HEK293T (cell line): ENCODE results near the gene SRP68.

Experiments used
- CTCF ChIA-PET: fragments of 350-600 bp; formaldehyde crosslinking; extraction: SDS; loops from one replicate; lab custom pipeline; 2021; ENCODE audit warnings: antibody characterized with exemption, inconsistent platforms; lab: Yijun Ruan, JAX
- POLR2A ChIA-PET: fragments of 350-600 bp; formaldehyde crosslinking; extraction: SDS; loops from one replicate; lab custom pipeline; 2020; ENCODE audit warnings: antibody characterized with exemption, inconsistent platforms; lab: Yijun Ruan, JAX
- DNase-seq: peaks from one replicate; pipeline ENCODE4 v3.0.0; 2012; ENCODE audit warnings: mixed read lengths; ENCODE audit errors: extremely low spot score
- ARNT ChIP-seq: fragments of 450-650 bp; IDR thresholded peaks from 2 replicates; pipeline ENCODE4 v1.6.1; 2017; ENCODE audit warnings: mild to moderate bottlenecking
- BHLHE40 ChIP-seq: fragments of 450-650 bp; IDR thresholded peaks from 2 replicates; pipeline ENCODE4 v1.6.1; 2016; ENCODE audit warnings: mild to moderate bottlenecking, moderate library complexity, borderline replicate concordance
- CTBP1 ChIP-seq: fragments of 450-650 bp; IDR thresholded peaks from 2 replicates; pipeline ENCODE4 v1.6.1; 2016; ENCODE audit warnings: borderline replicate concordance
- ELF4 ChIP-seq: fragments of 450-650 bp; IDR thresholded peaks from 2 replicates; pipeline ENCODE4 v1.6.1; 2017; ENCODE audit warnings: antibody characterized with exemption
- FOXA1 ChIP-seq: fragments of 450-650 bp; IDR thresholded peaks from 2 replicates; pipeline ENCODE4 v1.6.1; 2016; ENCODE audit warnings: mild to moderate bottlenecking
- FOXK2 ChIP-seq: fragments of 450-650 bp; IDR thresholded peaks from 2 replicates; pipeline ENCODE4 v1.6.1; 2016; ENCODE audit warnings: mild to moderate bottlenecking
- FOXM1 ChIP-seq: fragments of 450-650 bp; IDR thresholded peaks from 2 replicates; pipeline ENCODE4 v1.6.1; 2017; ENCODE audit warnings: mild to moderate bottlenecking, borderline replicate concordance
- HDGF ChIP-seq: fragments of 450-650 bp; IDR thresholded peaks from 2 replicates; pipeline ENCODE4 v1.6.1; 2017; ENCODE audit warnings: antibody characterized with exemption, borderline replicate concordance
- L3MBTL2 ChIP-seq: fragments of 450-650 bp; conservative IDR thresholded peaks from 2 replicates; pipeline ENCODE4 v1.6.1; 2016; ENCODE audit warnings: mild to moderate bottlenecking
- LEF1 ChIP-seq: fragments of 450-650 bp; IDR thresholded peaks from 2 replicates; pipeline ENCODE4 v1.6.1; 2017; ENCODE audit warnings: mild to moderate bottlenecking, borderline replicate concordance
- NFRKB ChIP-seq: fragments of 450-650 bp; IDR thresholded peaks from 2 replicates; pipeline ENCODE4 v1.6.1; 2016; ENCODE audit warnings: mild to moderate bottlenecking, moderate library complexity
- PKNOX1 ChIP-seq: fragments of 450-650 bp; IDR thresholded peaks from 2 replicates; pipeline ENCODE4 v1.6.1; 2016
- SP1 ChIP-seq: fragments of 450-650 bp; IDR thresholded peaks from 2 replicates; pipeline ENCODE4 v1.6.1; 2017
- SUZ12 ChIP-seq: fragments of 450-650 bp; IDR thresholded peaks from 2 replicates; pipeline ENCODE4 v1.6.1; 2016; ENCODE audit warnings: mild to moderate bottlenecking
- TARDBP ChIP-seq: fragments of 450-650 bp; IDR thresholded peaks from 2 replicates; pipeline ENCODE4 v1.6.1; 2016
- ZNF384 ChIP-seq: fragments of 450-650 bp; IDR thresholded peaks from 2 replicates; pipeline ENCODE4 v1.6.1; 2016

The SRP68 gene

GRCh38 chr17:76092526-76093413 lies 20.5 kb upstream of the SRP68 start:
- ChIA-PET POLR2A (interaction anchor here (1.2 to 2.1 kb wide), 2 partner anchors 11 to 21 kb away, joined by 3 to 13 read pairs; partner anchors contain the start of genes EXOC7 and SRP68), CTCF (interaction anchor here (0.9 kb wide), 1 partner anchor 10 kb away, joined by 3 read pairs; no protein-coding TSS in a partner anchor)
- TF ChIP-seq CTBP1, result no peak
- no peak for TF ChIP-seq NFRKB
- no peak for TF ChIP-seq FOXA1
- no peak for TF ChIP-seq BHLHE40
- TF ChIP-seq TARDBP, result no peak
- no peak for TF ChIP-seq ZNF384
- TF ChIP-seq ARNT, result no peak
- no peak for TF ChIP-seq L3MBTL2
- TF ChIP-seq ELF4, result no peak
- no peak for DNase-seq

GRCh38 chr17:76091526-76092286 lies 19.4 kb upstream of the SRP68 start:
- ChIA-PET POLR2A (interaction anchor here (1.3 kb wide), 1 partner anchor 11 kb away, joined by 4 read pairs; the partner anchor contains the start of gene EXOC7), CTCF (interaction anchor here (0.9 kb wide), 1 partner anchor 11 kb away, joined by 3 read pairs; no protein-coding TSS in a partner anchor)
- DNase-seq, result no peak
- TF ChIP-seq FOXK2, result no peak
- TF ChIP-seq PKNOX1, result no peak
- no peak for TF ChIP-seq TARDBP
- no peak for TF ChIP-seq ARNT
- TF ChIP-seq L3MBTL2, result no peak
- TF ChIP-seq ZNF384, result no peak
- no peak for TF ChIP-seq NFRKB
- TF ChIP-seq HDGF, result no peak
- TF ChIP-seq FOXA1, result no peak
- no peak for TF ChIP-seq FOXM1
- no peak for TF ChIP-seq CTBP1
- no peak for TF ChIP-seq SUZ12
- no peak for TF ChIP-seq BHLHE40
- TF ChIP-seq LEF1, result no peak
- TF ChIP-seq ELF4, result no peak
- no peak for TF ChIP-seq SP1

GRCh38 chr17:76090517-76091129 lies 18.3 kb upstream of the SRP68 start:
- CTCF ChIA-PET, result no interaction called here

GRCh38 chr17:76089680-76090516 lies 17.6 kb upstream of the SRP68 start:
- TF ChIP-seq LEF1, result no peak
- no peak for TF ChIP-seq ZNF384
- no peak for TF ChIP-seq FOXA1
- no peak for TF ChIP-seq ARNT
- TF ChIP-seq NFRKB, result no peak
- TF ChIP-seq HDGF, result no peak
- TF ChIP-seq CTBP1, result no peak
- TF ChIP-seq TARDBP, result no peak
- DNase-seq, result no peak
- ChIA-PET POLR2A (interaction anchor here (1.4 kb wide), 1 partner anchor 14 kb away, joined by 4 read pairs; the partner anchor contains the start of gene EXOC7), CTCF (no interaction called here)

More at GRCh38 chr17:76090517-76091129, 18.3 kb upstream of the SRP68 start:
- POLR2A ChIA-PET, result interaction anchor here (1.3 to 1.4 kb wide), 2 partner anchors 12 to 13 kb away, joined by 4 read pairs; partner anchors contain the start of gene EXOC7
- DNase-seq, result no peak
- TF ChIP-seq FOXA1 (no peak), HDGF (no peak), ELF4 (no peak), ARNT (no peak), SUZ12 (no peak), TARDBP (no peak), FOXM1 (no peak)

GRCh38 chr17:76088868-76089576 lies 16.7 kb upstream of the SRP68 start:
- no peak for DNase-seq
- TF ChIP-seq FOXM1 (no peak), PKNOX1 (no peak), CTBP1 (no peak), SUZ12 (no peak), LEF1 (no peak), FOXK2 (no peak), HDGF (no peak), ELF4 (no peak), ZNF384 (no peak), TARDBP (no peak), BHLHE40 (no peak), FOXA1 (no peak), ARNT (no peak), NFRKB (no peak), SP1 (no peak), L3MBTL2 (no peak)
- POLR2A ChIA-PET, result interaction anchor here (1.4 kb wide), 1 partner anchor 15 kb away, joined by 4 read pairs; the partner anchor contains the start of gene EXOC7
- CTCF ChIA-PET, result no interaction called here
